Daoy (cell line): ENCODE measurements around the gene ABRACL. TPM values are rescaled to one million over a fixed set of nuclear protein-coding genes. Genes with fewer than 3 reads are reported as not detected.

Source experiments
- DNase-seq: peaks from one replicate; pipeline ENCODE4 v3.0.0-alpha.2; 2015; ENCODE audit warnings: low read depth
- total RNA-seq: library from RNA; depleted of rRNA; stranded (reverse); fragments of >200 nt; shearing (Covaris generic); gene quantifications from 2 replicates; pipeline ENCODE4 v1.2.3, GENCODE V29; 2014; rRNA removed

The ABRACL gene
- total RNA-seq, 1 experiment from 2014 or later, result 83.1 TPM

DNA sequence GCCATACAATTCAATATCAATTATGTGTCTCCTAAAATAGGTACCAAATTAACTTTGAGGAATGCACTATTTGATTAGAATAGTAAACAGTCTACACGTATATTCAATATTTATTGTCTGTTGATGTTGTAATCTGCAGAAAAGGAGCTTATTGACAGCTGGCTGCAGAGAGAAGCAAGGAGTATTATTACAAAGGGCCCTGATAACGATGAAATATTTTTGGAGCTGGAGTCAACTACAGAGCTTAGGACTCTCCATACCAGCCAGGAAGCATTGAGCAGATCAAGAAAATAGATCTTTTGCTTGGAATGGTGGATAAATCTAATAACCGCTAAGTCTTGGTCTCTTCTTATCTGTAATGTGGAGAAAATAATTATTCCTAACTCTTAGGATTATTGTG, 25.5 kb downstream of the ABRACL start:
- no peak for DNase-seq

DNA sequence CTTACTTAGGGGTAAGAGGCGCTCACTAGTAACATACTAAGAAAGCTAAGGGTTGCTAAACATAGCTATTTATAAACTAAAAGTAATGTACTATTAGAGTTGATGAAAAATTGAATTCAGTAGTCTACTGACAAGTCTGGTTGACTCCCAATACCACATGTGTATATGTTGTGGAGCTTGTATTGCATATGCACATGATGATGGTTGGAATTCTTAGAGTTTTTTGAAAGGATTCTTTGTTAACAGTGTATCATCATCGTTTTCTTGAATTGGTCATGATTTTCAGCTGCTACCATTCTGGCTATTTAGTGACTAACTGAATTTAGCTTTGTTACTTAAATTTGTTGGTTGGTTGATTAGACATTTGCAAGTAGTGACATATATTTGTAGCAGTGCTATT, 27.2 kb downstream of the ABRACL start:
- no peak for DNase-seq

DNA sequence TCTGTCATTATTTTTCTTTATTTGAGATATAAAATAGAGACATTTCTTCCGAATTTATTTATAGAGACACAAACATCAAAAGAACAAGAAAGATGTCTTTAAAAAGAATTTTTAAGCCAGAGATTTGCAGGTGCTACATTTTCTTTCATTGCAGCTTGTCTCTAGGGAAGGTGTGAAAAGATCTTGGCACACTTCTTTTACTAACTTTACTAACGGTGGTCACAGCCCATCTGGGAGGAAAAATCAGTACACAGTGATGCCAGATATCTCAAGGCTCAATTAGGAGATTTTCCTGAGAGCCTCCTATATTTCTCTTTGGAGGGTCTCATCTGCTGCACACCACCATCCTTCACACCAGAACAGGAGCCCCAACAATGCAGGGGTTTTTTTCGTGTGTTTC, 29.5 kb downstream of the ABRACL start:
- DNase-seq, result no peak

DNA sequence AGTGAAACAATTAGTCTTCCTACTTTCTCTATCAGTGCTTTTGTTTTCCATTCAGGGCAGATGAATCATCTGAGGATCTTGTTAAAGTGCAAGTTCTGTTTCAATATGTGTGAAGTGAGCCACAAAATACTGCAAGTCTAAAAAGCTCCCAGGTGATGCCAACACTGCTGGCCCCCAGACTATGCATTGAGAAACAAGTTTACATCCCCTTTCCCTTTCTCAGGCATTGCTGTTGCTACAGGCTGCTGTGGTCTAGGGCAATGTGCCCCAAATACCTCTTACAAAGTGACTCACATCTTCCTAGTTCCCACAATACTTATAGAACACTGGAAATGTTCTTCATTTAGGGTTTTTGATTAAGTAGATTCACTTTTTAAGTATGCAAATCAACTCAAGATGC, 31.8 kb downstream of the ABRACL start:
- peak; percentile 52 for DNase-seq

DNA sequence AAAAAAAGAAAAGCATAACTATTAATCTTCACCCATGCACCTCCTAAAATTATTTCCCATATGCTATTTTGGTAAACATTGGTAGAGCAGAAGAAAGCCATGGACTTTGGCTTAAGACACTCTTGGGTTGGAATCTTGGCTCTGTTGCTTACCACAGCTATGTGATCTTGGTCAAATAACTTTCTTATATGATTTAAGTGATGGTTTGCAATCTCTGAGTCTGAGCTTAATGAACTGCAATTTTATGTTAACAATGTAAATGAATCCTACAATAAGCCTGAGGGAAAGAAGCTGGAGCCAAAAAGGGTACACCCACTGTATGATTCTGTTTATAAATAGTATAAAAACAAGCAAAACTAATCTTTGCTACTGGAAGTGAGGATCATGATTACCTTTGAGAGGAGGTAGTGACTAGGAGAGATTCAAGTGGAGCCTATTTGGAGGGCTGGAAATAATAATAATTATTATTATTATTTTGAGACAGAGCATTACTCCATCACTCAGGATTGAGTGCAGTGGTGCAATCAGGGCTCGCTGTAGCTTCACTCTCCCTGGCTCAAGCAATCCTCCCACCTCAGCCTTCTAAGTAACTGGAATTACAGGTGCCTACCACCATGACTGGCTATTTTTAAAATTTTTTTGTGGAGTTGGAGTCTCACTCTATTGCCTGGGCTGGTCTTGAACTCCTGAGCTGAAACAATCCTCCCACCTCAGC, 34.5 kb downstream of the ABRACL start:
- DNase-seq, result no peak

DNA sequence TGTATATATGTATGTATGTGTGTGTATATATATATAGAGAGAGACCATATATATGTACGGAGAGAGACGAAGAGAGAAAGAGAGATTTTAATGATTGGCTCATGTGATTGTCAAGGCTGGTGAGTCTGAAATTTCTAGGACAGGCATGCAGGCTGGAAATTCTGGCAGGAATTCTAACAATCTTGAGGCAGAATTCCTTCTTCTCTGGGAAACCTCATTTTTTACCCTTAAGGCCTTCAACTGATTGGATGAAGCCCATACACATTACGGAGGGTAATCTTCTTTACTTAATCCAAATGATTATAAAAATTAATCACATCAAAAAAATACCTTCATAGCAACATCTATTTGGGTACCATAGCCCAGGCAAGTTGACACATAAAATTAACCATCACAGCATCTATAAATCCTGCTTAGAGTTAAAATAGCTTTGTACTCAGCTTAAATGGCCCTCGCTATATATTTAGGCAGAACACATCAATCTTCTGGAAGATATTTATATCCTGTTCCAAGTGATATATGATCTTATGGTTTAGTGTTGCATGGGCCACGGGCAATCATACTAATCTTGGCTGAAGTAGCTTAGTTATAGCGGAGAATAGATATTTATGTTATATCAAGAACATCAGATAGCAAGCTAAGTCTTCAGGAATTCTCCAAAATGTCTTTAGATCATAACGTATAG, 36.6 kb downstream of the ABRACL start:
- no peak for DNase-seq

DNA sequence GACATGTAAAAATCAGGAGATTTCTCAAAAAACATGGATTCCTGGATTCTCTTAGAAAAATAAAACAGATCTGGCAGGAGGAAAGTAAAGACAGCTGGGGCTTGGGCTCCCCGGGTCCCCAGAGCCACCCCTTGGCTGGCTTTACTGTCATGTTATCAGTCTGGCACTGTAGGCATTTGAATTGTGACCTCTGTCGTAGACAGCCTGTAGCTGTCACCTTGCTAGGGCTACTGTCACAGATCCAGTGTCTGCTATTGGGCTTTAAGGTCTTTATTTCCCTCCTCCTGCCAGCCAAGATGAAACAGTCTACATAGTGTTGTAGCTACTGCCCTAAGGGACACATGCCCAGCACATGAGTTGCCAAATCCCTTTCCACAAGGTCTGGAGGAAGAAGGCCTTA, 37.5 kb downstream of the ABRACL start:
- DNase-seq, result no peak

DNA sequence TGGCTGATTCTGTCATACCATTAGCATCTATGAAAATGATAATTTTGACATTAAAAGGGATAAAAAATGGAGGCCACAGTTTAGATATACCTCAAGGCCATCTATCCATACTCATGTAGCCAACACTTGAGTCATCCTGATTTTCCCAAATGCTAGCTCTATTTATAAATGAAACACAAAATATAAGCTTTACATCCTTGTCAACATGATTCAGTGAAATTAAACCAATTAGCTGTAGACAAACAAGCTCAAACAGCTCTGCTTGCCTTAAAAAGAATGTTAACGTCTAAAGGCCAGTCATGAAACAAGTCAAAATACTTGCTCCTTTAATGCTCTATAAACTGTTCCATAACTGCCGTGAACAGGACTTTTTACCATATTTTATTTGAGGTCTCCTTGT, 40.3 kb downstream of the ABRACL start:
- no peak for DNase-seq

DNA sequence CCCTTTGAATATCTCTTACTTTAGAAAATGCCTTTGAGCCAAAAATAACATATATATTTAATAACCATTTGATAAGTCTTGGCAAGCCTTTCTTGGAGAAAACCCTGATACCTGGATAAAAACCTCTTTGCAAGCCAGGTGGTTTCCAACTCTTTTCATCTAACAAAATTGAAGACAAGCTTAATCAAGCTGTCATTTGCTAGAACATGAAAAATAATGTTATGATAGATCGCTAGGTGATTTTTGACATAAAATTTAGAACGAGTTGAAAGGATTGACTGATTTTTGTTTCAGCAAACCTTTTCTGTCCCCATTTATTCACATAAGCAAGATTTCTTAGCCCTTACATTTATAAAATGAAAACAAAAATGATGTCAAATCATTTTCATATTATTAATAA, 44.6 kb downstream of the ABRACL start:
- DNase-seq, result no peak

DNA sequence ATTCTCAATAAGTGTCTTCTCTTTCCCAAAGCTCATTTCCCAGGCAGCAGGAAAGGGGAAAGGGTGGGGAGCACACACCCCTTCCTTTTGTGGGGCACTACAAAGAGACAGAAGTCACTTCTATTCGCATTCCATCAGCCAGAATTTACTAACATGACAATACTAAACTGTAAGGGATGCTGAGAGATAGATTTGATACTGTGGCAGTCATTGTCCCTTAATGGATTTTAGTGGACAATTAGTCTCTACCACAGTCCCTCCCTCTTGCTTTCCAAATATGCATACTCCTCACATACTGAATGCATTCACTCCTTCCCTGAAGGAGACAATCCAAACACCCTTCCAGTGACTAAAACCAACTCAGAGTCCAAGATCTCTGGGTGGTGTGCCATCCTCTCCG, 50.5 kb downstream of the ABRACL start:
- no peak for DNase-seq

DNA sequence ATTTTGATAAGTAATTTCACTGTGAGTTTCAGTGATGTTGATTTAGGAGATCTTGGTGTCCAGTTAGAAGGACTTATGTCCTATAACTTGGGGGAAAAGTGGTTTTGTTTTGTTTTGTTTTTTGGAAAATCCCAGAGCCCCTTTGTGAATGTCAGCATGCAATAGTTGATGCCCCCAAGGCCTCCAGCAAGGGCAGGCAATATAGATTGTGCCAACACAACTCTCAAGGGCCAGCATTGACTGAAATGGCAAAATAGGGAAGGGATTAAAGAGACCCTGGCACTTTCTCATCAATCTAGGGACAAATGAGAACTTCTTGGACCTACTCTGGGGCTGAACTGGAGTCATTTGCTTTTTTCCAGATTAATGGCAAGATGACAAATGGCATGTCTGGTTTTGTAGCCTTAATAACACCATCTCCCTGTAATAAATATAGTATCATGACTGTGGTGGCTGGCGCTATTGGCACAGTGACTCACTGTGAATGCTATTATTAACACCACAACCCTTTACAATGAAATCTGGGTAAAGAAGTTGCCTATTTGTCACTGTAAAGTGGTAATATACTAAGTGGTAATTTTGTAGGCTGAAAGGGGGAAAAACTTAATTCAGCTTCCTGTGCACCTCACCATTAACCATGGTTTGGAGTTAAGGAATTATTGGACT, 51.8 kb downstream of the ABRACL start:
- peak; percentile 23 for DNase-seq

DNA sequence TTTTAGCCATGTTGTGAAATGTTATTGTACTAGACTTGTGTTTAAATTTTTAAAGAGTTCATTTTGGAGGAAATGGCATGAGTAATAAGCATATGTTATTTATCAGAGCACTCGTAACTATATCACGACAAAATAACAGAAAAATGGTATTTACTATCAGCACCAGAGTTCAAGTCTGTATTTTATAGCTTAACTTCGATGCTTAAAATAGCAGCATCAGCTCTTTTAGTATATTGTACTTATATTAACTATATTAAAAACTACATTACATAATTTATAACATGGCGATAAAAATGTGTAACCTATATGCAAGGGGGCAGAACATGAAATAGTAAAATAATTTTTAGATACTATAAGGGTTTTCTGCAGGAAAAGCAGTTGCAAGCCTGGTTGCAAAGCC, 52.9 kb downstream of the ABRACL start:
- no peak for DNase-seq

DNA sequence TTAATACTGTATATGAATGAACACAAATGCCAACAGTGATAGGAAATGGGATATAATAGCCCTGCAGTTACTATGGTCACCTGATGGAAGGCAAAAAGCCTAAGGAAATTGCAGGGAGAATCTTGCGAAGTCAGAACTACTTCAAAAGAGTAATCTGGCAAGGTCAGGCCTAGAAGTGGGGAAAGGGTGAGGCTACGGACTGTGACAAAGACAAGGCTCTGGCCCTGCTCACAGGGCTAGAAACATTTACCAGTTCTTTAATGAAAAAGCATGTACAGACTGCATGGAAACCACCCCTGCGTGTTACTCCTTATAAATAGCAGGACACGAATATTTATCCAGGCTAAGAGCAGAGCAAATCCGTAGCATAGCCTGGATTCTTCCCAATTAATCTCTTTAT, 53.8 kb downstream of the ABRACL start:
- DNase-seq, result no peak

DNA sequence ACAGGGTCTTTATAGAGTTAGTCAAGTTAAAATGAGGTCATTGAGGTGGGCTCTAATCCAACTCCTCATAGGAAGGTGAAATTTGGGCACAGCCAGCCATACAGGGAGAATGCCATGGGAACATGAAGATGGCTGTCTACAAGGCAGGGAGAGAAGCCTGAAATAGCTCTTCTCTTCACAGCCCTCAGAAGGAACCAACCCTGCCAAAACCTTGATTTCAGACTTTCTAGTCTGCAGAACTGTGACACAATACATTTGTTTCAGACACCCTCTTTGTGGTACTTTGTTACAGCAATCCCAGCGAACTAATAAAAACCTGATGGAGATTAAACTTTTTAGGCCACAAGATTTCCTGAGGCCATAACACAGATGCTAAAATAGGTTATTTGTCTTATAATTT, 63.3 kb downstream of the ABRACL start:
- DNase-seq, result no peak

Other genes starting within 250 kb of the ABRACL start
- gene ECT2L, start 232.7 kb upstream of the ABRACL start, total RNA-seq, result not detected in 2 replicates
- 35.8 and 42.1 TPM in 2 replicates for gene REPS1, start 40.5 kb upstream of the ABRACL start, total RNA-seq
- gene HECA, start 106.3 kb downstream of the ABRACL start, total RNA-seq, result 11.8 and 15.7 TPM in 2 replicates